Stimulated activated naive B cell treated with anti-CD40 and anti-IgM and Interleukin-4, amounts not matched to agents 10 μg/mL and 1 μg/mL and 100 μg/mL, for 72 hours (primary cell): ENCODE results near the gene BCS1L.

Source experiments
- ATAC-seq, 2 donors: fragments of 150-1000 bp; cut with Tn5 transposase; replicated peaks; 2 replicates each; pipeline ENCODE4 v1.10.0; 2021; ENCODE audit warnings: moderate library complexity in 1 of 2
- DNase-seq: peaks from one replicate; pipeline ENCODE4 v3.0.0; 2021
- H3K27ac Mint-ChIP-seq: one replicate; pipeline ENCODE4 v1.8.0; 2022; ENCODE audit warnings: mild to moderate bottlenecking, mixed read lengths
- H3K27me3 Mint-ChIP-seq, 2 donors: one replicate each; pipeline ENCODE4 v1.8.0; 2022; ENCODE audit warnings: mixed read lengths in 2 of 2
- H3K36me3 Mint-ChIP-seq, 2 donors: one replicate each; pipeline ENCODE4 v1.8.0; 2022; ENCODE audit warnings: mixed read lengths in 2 of 2, mild to moderate bottlenecking in 1 of 2
- H3K4me1 Mint-ChIP-seq, 2 donors: one replicate each; pipeline ENCODE4 v1.8.0; 2022; ENCODE audit warnings: mixed read lengths in 2 of 2, mild to moderate bottlenecking in 1 of 2
- H3K4me3 Mint-ChIP-seq, 2 donors: one replicate each; pipeline ENCODE4 v1.8.0; 2022; ENCODE audit warnings: mild to moderate bottlenecking in 2 of 2, mixed read lengths in 2 of 2, moderate library complexity in 1 of 2
- H3K9me3 Mint-ChIP-seq, 2 donors: one replicate each; pipeline ENCODE4 v1.8.0; 2022; ENCODE audit warnings: mixed read lengths in 2 of 2, mild to moderate bottlenecking in 1 of 2

The BCS1L gene

DNA sequence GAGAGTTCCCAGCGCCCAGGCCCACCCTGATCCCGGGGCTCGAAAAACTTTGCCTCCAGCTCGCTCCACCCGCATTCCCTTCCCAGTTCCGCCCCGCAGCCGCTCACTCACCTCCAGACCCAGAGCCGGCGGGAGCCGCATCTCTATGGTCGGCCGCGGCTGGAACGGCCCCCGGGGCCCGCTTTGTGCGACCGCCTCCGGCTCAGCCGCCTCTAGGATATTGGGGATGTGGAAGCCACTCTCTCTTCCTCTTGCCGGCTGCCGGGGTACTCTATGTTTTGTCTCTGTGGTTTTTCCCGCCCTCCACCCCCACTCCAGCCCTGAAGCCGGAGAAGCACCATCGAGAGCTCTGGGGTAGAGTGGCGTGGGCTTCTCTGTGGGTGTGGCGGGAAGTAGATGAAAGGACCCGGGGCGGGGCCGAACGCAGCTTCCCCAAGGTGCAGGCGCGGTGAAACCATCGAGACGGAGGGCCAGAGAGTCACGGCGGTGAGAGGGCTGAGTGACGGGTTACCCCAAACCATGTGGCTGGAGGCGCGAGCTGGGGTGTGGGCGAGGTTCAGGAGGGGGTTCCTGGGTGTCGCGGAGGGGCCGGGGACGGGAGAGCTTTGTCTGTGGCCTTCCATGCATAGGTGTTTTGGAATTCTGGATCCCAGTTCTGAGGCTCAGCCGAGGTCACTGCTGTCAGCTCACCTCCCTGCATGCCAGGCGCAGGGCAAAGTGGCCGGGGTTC lies at the start of gene BCS1L, which contains the start of gene ZNF142:
Gene BCS1L (plus strand): TSS at position 426 of the 730 bp plus-strand sequence. CDS start 1,305 bp downstream, outside the sequence.
Gene ZNF142 (minus strand): TSS at position 366 of the 730 bp plus-strand sequence. CDS start 3,194 bp downstream, outside the sequence.
- ATAC-seq (peak; percentile 97 to 98), DNase-seq (peak; percentile 94)
- Mint-ChIP-seq H3K36me3 (peaks cover 26 to 56% of the 10 kb centered on the region in 2 donors), H3K27ac (peak within 1 kb of the TSS; percentile 93), H3K27me3 (no peaks in the 10 kb centered on the region), H3K4me1 (peaks cover 23 to 54% of the 10 kb centered on the region in 2 donors), H3K9me3 (no peaks in the 10 kb centered on the region), H3K4me3 (peak within 1 kb of the TSS; percentile 91)

DNA sequence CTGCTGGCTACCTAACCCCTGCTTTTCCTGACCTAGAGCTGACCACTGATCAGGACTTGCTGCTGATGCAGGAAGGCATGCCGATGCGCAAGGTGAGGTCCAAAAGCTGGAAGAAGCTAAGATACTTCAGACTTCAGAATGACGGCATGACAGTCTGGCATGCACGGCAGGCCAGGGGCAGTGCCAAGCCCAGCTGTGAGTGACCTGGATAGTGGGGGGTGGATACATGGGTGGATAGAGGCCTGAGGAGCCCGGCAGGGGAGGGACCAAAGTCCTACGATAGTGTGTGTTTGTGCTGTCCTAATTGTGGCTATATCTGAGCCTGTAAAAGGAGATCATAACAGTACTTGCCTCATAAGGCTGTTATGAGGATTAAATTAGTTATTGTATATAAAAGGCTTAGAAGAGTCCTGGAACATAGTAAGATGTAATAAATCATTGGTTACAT lies 43.6 kb upstream of the BCS1L start:
- ATAC-seq, result no peak
- Mint-ChIP-seq H3K27me3 (peaks cover 0 to 4% of the 10 kb centered on the region in 2 donors), H3K36me3 (no peaks in the 10 kb centered on the region)

DNA sequence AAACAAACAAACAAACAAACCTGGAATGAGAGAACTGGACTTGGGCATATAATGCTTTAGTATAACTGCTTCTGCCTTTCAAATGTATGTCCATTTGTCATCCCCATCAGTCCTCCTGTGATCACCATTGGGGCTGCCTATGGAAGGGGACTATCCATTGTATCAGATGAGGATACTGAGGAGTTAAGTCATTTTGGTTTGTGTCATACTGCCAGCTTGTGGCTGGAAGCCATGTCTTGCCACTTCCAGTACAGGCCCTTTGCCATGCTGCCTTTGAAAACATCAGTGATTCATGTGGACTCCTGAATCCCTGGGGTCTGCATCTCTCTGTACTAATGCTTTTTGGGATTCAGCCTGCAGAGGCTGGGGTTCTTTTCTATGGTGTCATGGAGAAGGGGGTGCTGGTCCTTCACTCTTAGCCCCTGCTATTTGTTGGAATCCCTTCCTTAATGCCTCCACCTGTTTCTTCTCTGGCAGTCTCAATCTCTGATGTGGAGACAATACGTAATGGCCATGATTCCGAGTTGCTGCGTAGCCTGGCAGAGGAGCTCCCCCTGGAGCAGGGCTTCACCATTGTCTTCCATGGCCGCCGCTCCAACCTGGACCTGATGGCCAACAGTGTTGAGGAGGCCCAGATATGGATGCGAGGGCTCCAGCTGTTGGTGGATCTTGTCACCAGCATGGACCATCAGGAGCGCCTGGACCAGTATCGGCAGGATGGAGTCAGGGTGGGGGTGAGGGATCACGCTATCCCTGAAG lies 41.2 kb upstream of the BCS1L start:
- no peaks in the 10 kb centered on the region for H3K27me3 Mint-ChIP-seq
- H3K4me1 Mint-ChIP-seq, result peaks cover 3 to 5% of the 10 kb centered on the region in 2 donors
- no peaks in the 10 kb centered on the region for H3K9me3 Mint-ChIP-seq
- H3K27ac Mint-ChIP-seq, result no peak overlapping the region
- DNase-seq (no peak), ATAC-seq (no peak)
- H3K4me3 Mint-ChIP-seq, result no peak overlapping the region
- H3K36me3 Mint-ChIP-seq, result no peaks in the 10 kb centered on the region

More for the DNA sequence above, 43.6 kb upstream of the BCS1L start:
- Mint-ChIP-seq H3K4me3 (no peak overlapping the region), H3K9me3 (no peaks in the 10 kb centered on the region), H3K27ac (no peak overlapping the region), H3K4me1 (no peaks in the 10 kb centered on the region)
- DNase-seq, result no peak

GRCh38 chr2:218621007-218621406 lies 38.5 kb upstream of the BCS1L start:
- H3K36me3 Mint-ChIP-seq, result no peaks in the 10 kb centered on the region
- DNase-seq, result no peak
- H3K27ac Mint-ChIP-seq, result no peak overlapping the region
- H3K4me3 Mint-ChIP-seq, result no peak overlapping the region
- no peak for ATAC-seq
- peaks cover 3 to 6% of the 10 kb centered on the region in 2 donors for H3K4me1 Mint-ChIP-seq
- H3K9me3 Mint-ChIP-seq, result no peaks in the 10 kb centered on the region
- no peaks in the 10 kb centered on the region for H3K27me3 Mint-ChIP-seq

DNA sequence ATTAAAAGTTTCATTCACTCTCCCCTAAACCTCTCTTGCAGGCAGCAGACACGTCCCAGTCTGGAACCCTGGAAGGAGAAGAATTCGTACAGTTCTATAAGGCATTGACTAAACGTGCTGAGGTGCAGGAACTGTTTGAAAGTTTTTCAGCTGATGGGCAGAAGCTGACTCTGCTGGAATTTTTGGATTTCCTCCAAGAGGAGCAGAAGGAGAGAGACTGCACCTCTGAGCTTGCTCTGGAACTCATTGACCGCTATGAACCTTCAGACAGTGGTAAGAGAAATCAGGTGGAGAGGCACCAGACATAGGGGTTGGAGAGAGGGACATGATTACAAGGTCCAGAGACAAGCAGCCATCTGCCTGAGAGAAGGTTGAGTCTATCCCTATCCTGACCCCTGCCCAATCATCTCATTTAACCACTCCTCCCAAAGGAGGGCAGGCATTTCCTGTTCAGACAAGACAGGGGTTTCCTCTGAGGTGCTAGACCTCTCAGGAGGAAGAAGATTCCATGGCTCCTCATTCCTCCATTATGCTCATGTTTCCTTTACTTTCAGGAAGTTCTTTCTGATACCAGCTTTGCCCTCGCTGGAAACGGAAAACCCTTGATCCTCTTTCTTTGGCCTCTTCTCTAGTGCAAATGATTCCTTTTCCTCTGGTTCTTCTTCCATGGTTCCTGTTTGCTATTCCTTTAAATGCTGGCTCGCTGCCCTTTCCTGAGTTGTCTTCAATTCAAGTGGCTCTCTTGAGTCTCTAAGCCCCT lies 36.7 kb upstream of the BCS1L start:
- Mint-ChIP-seq H3K4me3 (no peak overlapping the region), H3K36me3 (no peaks in the 10 kb centered on the region), H3K27ac (no peak overlapping the region), H3K27me3 (no peaks in the 10 kb centered on the region), H3K4me1 (peaks cover 3 to 6% of the 10 kb centered on the region in 2 donors), H3K9me3 (no peaks in the 10 kb centered on the region)
- DNase-seq (no peak), ATAC-seq (no peak)

DNA sequence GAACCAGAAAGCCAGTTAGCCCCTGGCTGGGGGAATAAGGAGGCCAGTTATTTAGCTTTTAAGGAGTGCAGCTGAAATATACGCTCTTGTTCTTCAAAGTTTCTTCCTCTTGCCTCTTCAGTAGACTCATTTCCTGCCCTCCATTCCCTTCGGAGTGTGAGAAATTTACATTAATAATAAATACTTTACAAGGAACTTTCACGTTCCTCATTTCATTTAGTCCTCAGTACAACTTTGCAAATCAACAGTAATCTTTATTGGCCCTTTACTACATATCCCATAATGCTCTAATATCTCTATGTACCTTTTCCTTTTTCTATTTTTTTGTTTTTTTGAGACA lies 36.1 kb upstream of the BCS1L start:
- Mint-ChIP-seq H3K36me3 (no peaks in the 10 kb centered on the region), H3K4me1 (peaks cover 3 to 6% of the 10 kb centered on the region in 2 donors), H3K27ac (no peak overlapping the region), H3K4me3 (no peak overlapping the region), H3K9me3 (no peaks in the 10 kb centered on the region), H3K27me3 (no peaks in the 10 kb centered on the region)
- ATAC-seq (no peak), DNase-seq (no peak)

GRCh38 chr2:218626369-218626768 lies 33.1 kb upstream of the BCS1L start:
- Mint-ChIP-seq H3K9me3 (no peaks in the 10 kb centered on the region), H3K27ac (no peak overlapping the region), H3K4me3 (no peak overlapping the region), H3K36me3 (peaks cover 0 to 4% of the 10 kb centered on the region in 2 donors), H3K4me1 (peaks cover 3 to 6% of the 10 kb centered on the region in 2 donors), H3K27me3 (no peaks in the 10 kb centered on the region)
- DNase-seq (no peak), ATAC-seq (no peak)

- ATAC-seq, result no peak
- H3K4me3 Mint-ChIP-seq, result no peak overlapping the region
- DNase-seq, result no peak
Observed at GRCh38 chr2:218627939-218628338, 31.5 kb upstream of the BCS1L start.

DNA sequence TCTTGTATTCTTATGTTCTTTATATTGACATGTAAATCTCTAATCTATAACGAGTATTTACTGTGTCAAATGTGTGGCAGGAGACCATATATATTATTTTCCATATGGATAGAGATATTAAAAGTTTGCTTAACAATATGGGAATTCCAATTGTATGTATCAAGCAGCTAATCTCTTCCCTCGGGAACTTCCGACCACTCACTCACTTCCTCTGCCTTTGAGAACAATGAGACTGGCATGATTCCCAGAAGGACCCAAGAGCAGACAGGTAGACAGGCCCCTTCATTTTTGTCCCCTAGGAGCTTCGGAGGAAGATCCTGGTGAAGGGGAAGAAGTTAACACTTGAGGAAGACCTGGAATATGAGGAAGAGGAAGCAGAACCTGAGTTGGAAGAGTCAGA lies 27.6 kb upstream of the BCS1L start:
- H3K36me3 Mint-ChIP-seq, result peaks cover 12 to 36% of the 10 kb centered on the region in 2 donors
- no peaks in the 10 kb centered on the region for H3K27me3 Mint-ChIP-seq
- H3K27ac Mint-ChIP-seq, result no peak overlapping the region
- DNase-seq (no peak), ATAC-seq (no peak)
- no peaks in the 10 kb centered on the region for H3K4me1 Mint-ChIP-seq
- no peaks in the 10 kb centered on the region for H3K9me3 Mint-ChIP-seq
- H3K4me3 Mint-ChIP-seq, result no peak overlapping the region

More at GRCh38 chr2:218627939-218628338, 31.5 kb upstream of the BCS1L start:
- Mint-ChIP-seq H3K27ac (no peak overlapping the region), H3K9me3 (no peaks in the 10 kb centered on the region), H3K36me3 (peaks cover 0 to 8% of the 10 kb centered on the region in 2 donors), H3K4me1 (peaks cover 3 to 5% of the 10 kb centered on the region in 2 donors), H3K27me3 (no peaks in the 10 kb centered on the region)

- no peaks in the 10 kb centered on the region for H3K9me3 Mint-ChIP-seq
- peaks cover 28 to 57% of the 10 kb centered on the region in 2 donors for H3K36me3 Mint-ChIP-seq
- ATAC-seq (no peak), DNase-seq (no peak)
- no peaks in the 10 kb centered on the region for H3K27me3 Mint-ChIP-seq
- H3K27ac Mint-ChIP-seq, result peak overlapping the region; percentile 17
- no peak overlapping the region for H3K4me3 Mint-ChIP-seq
- no peaks in the 10 kb centered on the region for H3K4me1 Mint-ChIP-seq
Observed at GRCh38 chr2:218635719-218636118, 23.8 kb upstream of the BCS1L start.

DNA sequence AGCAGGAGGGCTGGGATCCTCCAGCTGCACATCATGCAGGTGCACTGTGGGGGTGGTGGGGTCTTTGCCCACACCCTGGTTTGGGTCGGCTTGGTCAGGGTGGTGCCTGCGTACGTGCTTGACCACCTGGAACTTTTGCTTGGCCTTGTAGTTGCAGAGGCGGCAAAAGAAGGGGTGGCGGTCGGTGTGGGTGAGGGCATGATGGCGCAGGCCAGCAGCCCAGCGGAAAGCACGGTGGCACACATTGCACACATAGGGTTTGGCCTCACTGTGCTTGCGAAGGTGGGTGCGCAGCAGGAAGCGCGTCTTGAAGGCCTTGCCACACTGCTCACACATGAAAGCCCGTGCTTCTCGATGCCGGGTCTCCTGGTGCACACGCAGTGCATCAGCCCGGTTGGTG lies 21.1 kb upstream of the BCS1L start:
- Mint-ChIP-seq H3K4me3 (no peak overlapping the region), H3K27ac (no peak overlapping the region), H3K27me3 (no peaks in the 10 kb centered on the region), H3K9me3 (no peaks in the 10 kb centered on the region), H3K4me1 (peaks cover 0 to 1% of the 10 kb centered on the region in 2 donors), H3K36me3 (peaks cover 34 to 65% of the 10 kb centered on the region in 2 donors)
- DNase-seq, result no peak
- ATAC-seq, result no peak

DNA sequence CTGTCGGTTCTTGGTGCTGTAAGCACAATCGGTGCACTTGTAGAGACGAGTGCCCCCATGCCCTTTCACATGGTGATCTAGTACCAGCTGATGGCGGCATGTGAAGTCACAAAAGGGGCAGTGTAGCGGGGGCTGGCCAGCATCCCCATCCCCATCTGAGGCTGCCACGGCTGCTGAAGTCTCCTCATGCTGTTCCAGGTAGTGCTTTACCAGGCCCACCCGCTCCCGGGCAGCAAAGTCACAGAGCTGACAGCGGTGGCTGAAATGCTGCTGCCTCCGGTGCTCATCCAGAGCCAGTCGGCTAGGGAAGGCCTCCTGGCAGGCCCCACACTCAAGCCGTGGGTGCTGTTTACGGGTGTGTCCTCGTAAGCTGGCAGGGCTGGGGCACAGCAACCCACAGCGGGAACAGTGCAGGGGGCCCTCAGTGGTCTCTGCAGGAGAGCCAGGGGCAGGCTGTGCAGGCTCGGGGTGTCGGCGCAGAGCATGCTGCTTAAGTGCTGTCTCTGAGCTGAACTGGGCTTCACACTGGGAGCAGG lies 17.3 kb upstream of the BCS1L start:
- H3K27ac Mint-ChIP-seq, result no peak overlapping the region
- DNase-seq (no peak), ATAC-seq (no peak)
- no peaks in the 10 kb centered on the region for H3K9me3 Mint-ChIP-seq
- H3K27me3 Mint-ChIP-seq, result no peaks in the 10 kb centered on the region
- H3K36me3 Mint-ChIP-seq, result peaks cover 39 to 51% of the 10 kb centered on the region in 2 donors
- H3K4me1 Mint-ChIP-seq, result peaks cover 4 to 18% of the 10 kb centered on the region in 2 donors
- no peak overlapping the region for H3K4me3 Mint-ChIP-seq

DNA sequence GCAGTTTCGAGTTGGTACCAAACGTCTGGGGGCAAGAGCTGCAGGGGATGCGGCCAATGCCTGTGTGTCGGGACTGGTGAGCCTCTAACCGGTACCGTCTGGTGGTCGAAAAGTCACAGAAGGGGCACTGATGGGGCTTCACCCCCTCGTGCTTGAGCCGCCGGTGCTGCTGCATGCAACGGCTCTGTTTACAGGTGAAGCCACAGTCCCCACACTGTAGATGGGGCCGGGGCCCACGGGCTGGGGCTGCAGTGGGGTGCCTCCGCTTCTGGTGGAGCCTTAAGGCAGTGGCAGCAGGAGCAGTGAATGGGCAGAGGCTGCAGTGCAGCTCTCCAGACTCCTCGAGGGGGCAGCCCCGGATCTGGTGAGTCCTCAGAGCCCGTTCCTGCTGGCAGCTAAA lies 16.7 kb upstream of the BCS1L start:
- H3K36me3 Mint-ChIP-seq, result peaks cover 37 to 50% of the 10 kb centered on the region in 2 donors
- ATAC-seq (no peak), DNase-seq (no peak)
- H3K27me3 Mint-ChIP-seq, result no peaks in the 10 kb centered on the region
- peaks cover 4 to 18% of the 10 kb centered on the region in 2 donors for H3K4me1 Mint-ChIP-seq
- H3K27ac Mint-ChIP-seq, result no peak overlapping the region
- no peaks in the 10 kb centered on the region for H3K9me3 Mint-ChIP-seq
- H3K4me3 Mint-ChIP-seq, result no peak overlapping the region

- DNase-seq (no peak), ATAC-seq (no peak)
- peaks cover 7 to 25% of the 10 kb centered on the region in 2 donors for H3K4me1 Mint-ChIP-seq
- H3K27ac Mint-ChIP-seq, result peak overlapping the region; percentile 77
- no peak overlapping the region for H3K4me3 Mint-ChIP-seq
- no peaks in the 10 kb centered on the region for H3K27me3 Mint-ChIP-seq
- no peaks in the 10 kb centered on the region for H3K9me3 Mint-ChIP-seq
- H3K36me3 Mint-ChIP-seq, result peaks cover 37 to 50% of the 10 kb centered on the region in 2 donors
Observed at GRCh38 chr2:218643751-218644310, 15.7 kb upstream of the BCS1L start.
